Transverse colon (tissue), 3 donors: ENCODE measurements around the gene NPAS3.

Experiments
- CTCF ChIP-seq, 5 experiments: fragments of 200-600 bp in 3 of 5; fragments of 450-650 bp in 2 of 5; sonication (generic) in 3 of 5; IDR thresholded peaks; 1 replicate in 2 of 5; 2 replicates in 3 of 5; pipeline ENCODE4 v1.5.1; 2016 to 2017; ENCODE audit warnings: antibody characterized with exemption in 5 of 5, inconsistent platforms in 3 of 5, mild to moderate bottlenecking in 2 of 5, moderate library complexity in 1 of 5
- EP300 ChIP-seq: sonication (generic); formaldehyde crosslinking; IDR thresholded peaks from one replicate; pipeline ENCODE4 v1.6.1; 2017; ENCODE audit warnings: antibody characterized with exemption, low read depth
- POLR2A ChIP-seq: fragments of 450-650 bp; IDR thresholded peaks from one replicate; pipeline ENCODE4 v1.6.1; 2016; ENCODE audit warnings: antibody characterized with exemption, mild to moderate bottlenecking, moderate library complexity

- TF ChIP-seq CTCF (IDR thresholded peaks at IDR 0.05), result no peak
- TF ChIP-seq POLR2A, result no peak
- no peak for TF ChIP-seq EP300
Measured at GRCh38 chr14:33085799-33086198, 147.1 kb downstream of the NPAS3 start.
